ENCODE data around the gene ISM2.

ISM2 gene

GRCh38 chr14:77459072-77459723, 39.4 kb downstream of the ISM2 start:
- H3K4me3 Mint-ChIP-seq = peak overlapping the region; percentile 100
- H3K36me3 Mint-ChIP-seq = peaks cover 20% of the 10 kb centered on the region
- no peaks in the 10 kb centered on the region for H3K9me3 Mint-ChIP-seq (ENCODE audit: low read depth)
- peak overlapping the region; percentile 100 for H3K27ac Mint-ChIP-seq
- no peaks in the 10 kb centered on the region for H3K27me3 Mint-ChIP-seq
- H3K4me1 Mint-ChIP-seq (ENCODE audit: low read depth) = peaks cover 43% of the 10 kb centered on the region

GRCh38 chr14:77458249-77458950, 40.2 kb downstream of the ISM2 start:
- Mint-ChIP-seq H3K27me3 (no peaks in the 10 kb centered on the region), H3K4me3 (peak overlapping the region; percentile 100), H3K36me3 (peaks cover 20% of the 10 kb centered on the region), H3K27ac (peak overlapping the region; percentile 100), H3K9me3 (ENCODE audit: low read depth) (no peaks in the 10 kb centered on the region), H3K4me1 (ENCODE audit: low read depth) (peaks cover 43% of the 10 kb centered on the region)

- Mint-ChIP-seq H3K36me3 (peaks cover 22% of the 10 kb centered on the region), H3K4me3 (peak within 1 kb of the TSS; percentile 100), H3K9me3 (ENCODE audit: low read depth) (no peaks in the 10 kb centered on the region), H3K27me3 (no peaks in the 10 kb centered on the region), H3K4me1 (ENCODE audit: low read depth) (peaks cover 43% of the 10 kb centered on the region), H3K27ac (peak within 1 kb of the TSS; percentile 100)
Observed at GRCh38 chr14:77457522-77458248, 40.9 kb downstream of the ISM2 start, which contains the start of the genes AHSA1 and VIPAS39. Gene AHSA1, plus strand, starts transcription at chr14:77458093. Its CDS starts 97 bp downstream, at chr14:77458190. Gene VIPAS39, minus strand, starts transcription at chr14:77457601. Its CDS starts 3,499 bp downstream, at chr14:77454102.

GRCh38 chr14:77457115-77457521, 41.5 kb downstream of the ISM2 start:
- H3K4me1 Mint-ChIP-seq (ENCODE audit: low read depth) = peaks cover 43% of the 10 kb centered on the region
- peaks cover 23% of the 10 kb centered on the region for H3K36me3 Mint-ChIP-seq
- H3K4me3 Mint-ChIP-seq = peak overlapping the region; percentile 100

GRCh38 chr14:77455966-77456640, 42.5 kb downstream of the ISM2 start:
- H3K4me3 Mint-ChIP-seq = peak overlapping the region; percentile 100
- no peaks in the 10 kb centered on the region for H3K27me3 Mint-ChIP-seq
- H3K4me1 Mint-ChIP-seq (ENCODE audit: low read depth) = peaks cover 37% of the 10 kb centered on the region
- peaks cover 25% of the 10 kb centered on the region for H3K36me3 Mint-ChIP-seq
- no peak overlapping the region for H3K27ac Mint-ChIP-seq
- H3K9me3 Mint-ChIP-seq (ENCODE audit: low read depth) = no peaks in the 10 kb centered on the region

More at GRCh38 chr14:77457115-77457521, 41.5 kb downstream of the ISM2 start:
- Mint-ChIP-seq H3K27ac (peak overlapping the region; percentile 100), H3K9me3 (ENCODE audit: low read depth) (no peaks in the 10 kb centered on the region), H3K27me3 (no peaks in the 10 kb centered on the region)

- Mint-ChIP-seq H3K4me3 (no peak overlapping the region), H3K27me3 (no peaks in the 10 kb centered on the region), H3K27ac (no peak overlapping the region), H3K4me1 (ENCODE audit: low read depth) (no peaks in the 10 kb centered on the region), H3K9me3 (ENCODE audit: low read depth) (no peaks in the 10 kb centered on the region), H3K36me3 (peaks cover 11% of the 10 kb centered on the region)
Observed at GRCh38 chr14:77442196-77442595, 56.4 kb downstream of the ISM2 start.

GRCh38 chr14:77439861-77440260, 58.8 kb downstream of the ISM2 start:
- H3K27ac Mint-ChIP-seq = no peak overlapping the region
- peaks cover 21% of the 10 kb centered on the region for H3K36me3 Mint-ChIP-seq
- H3K4me1 Mint-ChIP-seq (ENCODE audit: low read depth) = no peaks in the 10 kb centered on the region
- H3K9me3 Mint-ChIP-seq (ENCODE audit: low read depth) = no peaks in the 10 kb centered on the region
- no peak overlapping the region for H3K4me3 Mint-ChIP-seq
- H3K27me3 Mint-ChIP-seq = no peaks in the 10 kb centered on the region

GRCh38 chr14:77438596-77438995, 60.0 kb downstream of the ISM2 start:
- H3K4me3 Mint-ChIP-seq = no peak overlapping the region
- no peaks in the 10 kb centered on the region for H3K27me3 Mint-ChIP-seq
- peaks cover 21% of the 10 kb centered on the region for H3K36me3 Mint-ChIP-seq
- no peak overlapping the region for H3K27ac Mint-ChIP-seq
- H3K4me1 Mint-ChIP-seq (ENCODE audit: low read depth) = no peaks in the 10 kb centered on the region
- no peaks in the 10 kb centered on the region for H3K9me3 Mint-ChIP-seq (ENCODE audit: low read depth)

GRCh38 chr14:77436042-77436441, 62.6 kb downstream of the ISM2 start:
- Mint-ChIP-seq H3K27me3 (no peaks in the 10 kb centered on the region), H3K27ac (no peak overlapping the region), H3K9me3 (ENCODE audit: low read depth) (no peaks in the 10 kb centered on the region), H3K36me3 (peaks cover 21% of the 10 kb centered on the region), H3K4me3 (no peak overlapping the region), H3K4me1 (ENCODE audit: low read depth) (no peaks in the 10 kb centered on the region)

GRCh38 chr14:77426396-77426795, 72.2 kb downstream of the ISM2 start:
- Mint-ChIP-seq H3K36me3 (peaks cover 53% of the 10 kb centered on the region), H3K27me3 (no peaks in the 10 kb centered on the region), H3K4me3 (no peak overlapping the region), H3K27ac (no peak overlapping the region), H3K9me3 (ENCODE audit: low read depth) (peaks cover 4% of the 10 kb centered on the region), H3K4me1 (ENCODE audit: low read depth) (no peaks in the 10 kb centered on the region)

- no peaks in the 10 kb centered on the region for H3K27me3 Mint-ChIP-seq
- peaks cover 7% of the 10 kb centered on the region for H3K9me3 Mint-ChIP-seq (ENCODE audit: low read depth)
- no peak overlapping the region for H3K4me3 Mint-ChIP-seq
- peaks cover 57% of the 10 kb centered on the region for H3K36me3 Mint-ChIP-seq
- no peak overlapping the region for H3K27ac Mint-ChIP-seq
- no peaks in the 10 kb centered on the region for H3K4me1 Mint-ChIP-seq (ENCODE audit: low read depth)
Observed at GRCh38 chr14:77424862-77425261, 73.8 kb downstream of the ISM2 start.

Measured in activated naive CD8-positive, alpha-beta T cell (primary cell).